OCI-LY1 (cell line): ENCODE measurements around the gene MAGI1.

Experiments used
- H2AFZ ChIP-seq: fragments of 200-600 bp; sonication (generic), shearing (Covaris generic); 2 replicates; pipeline ENCODE4 v1.6.0; 2014; ENCODE audit warnings: antibody characterized with exemption, mild to moderate bottlenecking, low read length
- H3F3A ChIP-seq: fragments of 200-600 bp; sonication (generic), shearing (Covaris generic); 2 replicates; pipeline ENCODE4 v1.6.0; 2014; ENCODE audit warnings: mild to moderate bottlenecking, antibody characterized with exemption, low read length, moderate library complexity; ENCODE audit not compliant: insufficient read depth
- H3K27ac ChIP-seq: fragments of 200-600 bp; sonication (generic); 2 replicates; pipeline ENCODE4 v1.5.1; 2014; ENCODE audit warnings: low read length, mixed run types, mild to moderate bottlenecking, low read depth; ENCODE audit not compliant: poor library complexity, severe bottlenecking
- H3K27me3 ChIP-seq: fragments of 200-600 bp; sonication (generic); 2 replicates; pipeline ENCODE4 v1.6.0; 2014; ENCODE audit warnings: antibody characterized with exemption, mild to moderate bottlenecking, low read length, moderate library complexity; ENCODE audit not compliant: insufficient read depth
- H3K36me3 ChIP-seq: fragments of 200-600 bp; sonication (generic); 2 replicates; pipeline ENCODE4 v1.6.1; 2014; ENCODE audit warnings: mild to moderate bottlenecking, antibody characterized with exemption, low read length, moderate library complexity, mixed read lengths; ENCODE audit not compliant: insufficient read depth
- H3K4me1 ChIP-seq: fragments of 200-600 bp; sonication (generic); 2 replicates; pipeline ENCODE4 v1.5.1; 2014; ENCODE audit warnings: mild to moderate bottlenecking, low read length, moderate library complexity; ENCODE audit not compliant: insufficient read depth, severe bottlenecking
- H3K4me2 ChIP-seq: fragments of 200-600 bp; sonication (generic), shearing (Covaris generic); 2 replicates; pipeline ENCODE4 v1.6.1; 2014; ENCODE audit warnings: low read length
- H3K4me3 ChIP-seq: fragments of 200-600 bp; sonication (generic); 2 replicates; pipeline ENCODE4 v1.5.1; 2014; ENCODE audit warnings: low read length, low read depth, mild to moderate bottlenecking, mixed read lengths; ENCODE audit not compliant: poor library complexity, severe bottlenecking
- H3K79me2 ChIP-seq: fragments of 200-600 bp; shearing (Covaris generic); 2 replicates; pipeline ENCODE4 v1.6.1; 2016; ENCODE audit warnings: mixed run types, low read length, mixed read lengths; ENCODE audit not compliant: insufficient read depth
- H3K9ac ChIP-seq: fragments of 200-600 bp; sonication (generic), shearing (Covaris generic); 2 replicates; pipeline ENCODE4 v1.6.1; 2014; ENCODE audit warnings: mild to moderate bottlenecking, low read length, mixed read lengths
- H3K9me2 ChIP-seq: fragments of 200-600 bp; sonication (generic), shearing (Covaris generic); 2 replicates; pipeline ENCODE4 v1.6.1; 2014; ENCODE audit warnings: low read depth, mild to moderate bottlenecking, low read length, mixed read lengths
- H3K9me3 ChIP-seq: fragments of 200-600 bp; shearing (Covaris generic); 2 replicates; pipeline ENCODE4 v1.6.1; 2014; ENCODE audit warnings: low read length, mixed read lengths
- H4K20me1 ChIP-seq: fragments of 200-600 bp; sonication (generic), shearing (Covaris generic); 2 replicates; pipeline ENCODE4 v1.6.0; 2016; ENCODE audit warnings: mild to moderate bottlenecking, low read length; ENCODE audit not compliant: insufficient read depth
- EZH2 ChIP-seq: fragments of 200-600 bp; sonication (generic), shearing (Covaris generic); IDR thresholded peaks from 2 replicates; pipeline ENCODE4 v1.8.0; 2017; ENCODE audit warnings: borderline replicate concordance, mixed run types, mild to moderate bottlenecking, antibody characterized with exemption, low read length, moderate library complexity, mixed read lengths
- TF ChIP-seq, protein P1 (sequence below): fragments of 200-600 bp; sonication (generic), shearing (Covaris generic); IDR thresholded peaks from 2 replicates; pipeline ENCODE4 v1.5.1; 2017; ENCODE audit warnings: mild to moderate bottlenecking, antibody characterized with exemption, low read length, moderate library complexity, mixed read lengths

The MAGI1 gene

DNA sequence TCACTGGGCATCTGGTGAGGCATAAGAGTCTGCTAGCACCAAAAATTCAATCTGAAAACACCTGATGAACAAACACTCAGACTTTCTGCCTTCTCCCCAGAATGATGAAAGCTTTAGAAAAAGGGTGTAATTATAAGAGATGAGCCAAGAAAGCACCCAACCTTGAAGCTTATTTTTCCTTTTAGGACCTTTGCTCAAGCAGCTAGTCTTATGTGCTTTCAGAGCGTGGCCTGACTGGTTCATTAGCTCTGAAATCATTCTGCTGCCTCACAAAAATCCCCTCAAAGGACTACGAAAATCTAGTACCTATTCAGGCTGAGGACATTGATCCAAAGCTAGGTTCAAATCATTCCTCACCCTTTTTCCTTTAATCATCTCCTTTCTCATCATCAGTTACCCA lies 662.3 kb downstream of the MAGI1 start:
- TF ChIP-seq, protein P1, sequence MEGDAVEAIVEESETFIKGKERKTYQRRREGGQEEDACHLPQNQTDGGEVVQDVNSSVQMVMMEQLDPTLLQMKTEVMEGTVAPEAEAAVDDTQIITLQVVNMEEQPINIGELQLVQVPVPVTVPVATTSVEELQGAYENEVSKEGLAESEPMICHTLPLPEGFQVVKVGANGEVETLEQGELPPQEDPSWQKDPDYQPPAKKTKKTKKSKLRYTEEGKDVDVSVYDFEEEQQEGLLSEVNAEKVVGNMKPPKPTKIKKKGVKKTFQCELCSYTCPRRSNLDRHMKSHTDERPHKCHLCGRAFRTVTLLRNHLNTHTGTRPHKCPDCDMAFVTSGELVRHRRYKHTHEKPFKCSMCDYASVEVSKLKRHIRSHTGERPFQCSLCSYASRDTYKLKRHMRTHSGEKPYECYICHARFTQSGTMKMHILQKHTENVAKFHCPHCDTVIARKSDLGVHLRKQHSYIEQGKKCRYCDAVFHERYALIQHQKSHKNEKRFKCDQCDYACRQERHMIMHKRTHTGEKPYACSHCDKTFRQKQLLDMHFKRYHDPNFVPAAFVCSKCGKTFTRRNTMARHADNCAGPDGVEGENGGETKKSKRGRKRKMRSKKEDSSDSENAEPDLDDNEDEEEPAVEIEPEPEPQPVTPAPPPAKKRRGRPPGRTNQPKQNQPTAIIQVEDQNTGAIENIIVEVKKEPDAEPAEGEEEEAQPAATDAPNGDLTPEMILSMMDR = no peak
- no peak for TF ChIP-seq EZH2
- Histone ChIP-seq H3F3A (no peaks in the 10 kb centered on the region), H3K9me3 (no peaks in the 10 kb centered on the region), H2AFZ (no peak overlapping the region), H3K27ac (no peak overlapping the region), H4K20me1 (no peaks in the 10 kb centered on the region), H3K4me1 (no peaks in the 10 kb centered on the region), H3K36me3 (no peaks in the 10 kb centered on the region), H3K9ac (no peak overlapping the region), H3K4me2 (no peak overlapping the region), H3K79me2 (no peaks in the 10 kb centered on the region), H3K4me3 (no peak overlapping the region), H3K9me2 (no peaks in the 10 kb centered on the region), H3K27me3 (no peaks in the 10 kb centered on the region)

DNA sequence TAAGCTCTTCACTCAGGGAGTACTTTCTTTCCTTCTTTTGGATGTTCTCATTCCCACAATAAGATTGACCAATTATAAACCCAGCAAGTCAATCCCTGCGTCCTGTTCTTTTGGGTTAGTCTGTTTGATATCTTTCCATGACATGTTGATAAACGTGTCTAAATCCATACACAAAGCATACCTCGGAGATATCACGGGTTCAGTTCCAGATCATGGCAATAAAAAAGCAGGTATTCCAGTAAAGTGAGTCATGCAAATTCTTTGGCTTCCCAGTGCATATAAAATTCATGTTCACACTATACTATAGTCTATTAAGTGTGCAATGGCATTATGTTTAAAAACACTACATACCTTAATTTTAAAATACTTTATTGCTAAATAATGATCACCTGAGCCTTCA lies 667.7 kb downstream of the MAGI1 start:
- Histone ChIP-seq H3K79me2 (no peaks in the 10 kb centered on the region), H3K4me1 (no peaks in the 10 kb centered on the region), H4K20me1 (no peaks in the 10 kb centered on the region), H3K4me3 (no peak overlapping the region), H3K9me3 (no peaks in the 10 kb centered on the region), H3K9ac (no peak overlapping the region), H3K9me2 (no peaks in the 10 kb centered on the region), H3F3A (no peaks in the 10 kb centered on the region), H3K27me3 (no peaks in the 10 kb centered on the region), H3K36me3 (no peaks in the 10 kb centered on the region), H2AFZ (no peak overlapping the region), H3K27ac (no peak overlapping the region), H3K4me2 (no peak overlapping the region)
- TF ChIP-seq, protein P1 = no peak
- no peak for TF ChIP-seq EZH2

DNA sequence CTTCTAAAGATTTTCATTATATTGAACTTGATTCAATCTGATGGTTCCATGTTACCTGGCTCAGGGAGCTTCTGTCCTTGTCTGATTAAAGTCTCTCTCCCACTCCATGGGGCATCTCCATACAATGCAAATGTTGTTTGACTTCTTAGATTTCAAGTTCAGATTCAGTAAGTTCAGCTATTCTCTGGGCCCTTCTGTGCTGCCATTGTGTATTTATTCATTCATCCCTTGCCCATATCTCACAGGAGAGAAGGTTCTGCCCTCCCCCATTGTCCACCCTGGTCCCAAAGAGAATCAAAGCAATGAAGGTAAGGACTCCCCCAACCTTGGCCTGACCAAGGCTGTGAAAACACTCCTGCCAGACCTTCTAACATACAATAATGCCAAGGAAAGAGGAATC lies 669.9 kb downstream of the MAGI1 start:
- Histone ChIP-seq H3K79me2 (no peaks in the 10 kb centered on the region), H3K9ac (no peak overlapping the region), H3K9me2 (no peaks in the 10 kb centered on the region), H4K20me1 (no peaks in the 10 kb centered on the region), H3K4me3 (no peak overlapping the region), H3K9me3 (no peaks in the 10 kb centered on the region), H3K4me2 (no peak overlapping the region), H2AFZ (no peak overlapping the region), H3K36me3 (no peaks in the 10 kb centered on the region), H3K27ac (no peak overlapping the region), H3K27me3 (no peaks in the 10 kb centered on the region), H3K4me1 (no peaks in the 10 kb centered on the region), H3F3A (no peaks in the 10 kb centered on the region)
- TF ChIP-seq EZH2 = no peak
- TF ChIP-seq, protein P1 = no peak
